ENCODE results near the gene ETFDH. TPM values are rescaled to one million over a fixed set of nuclear protein-coding genes. Genes with fewer than 3 reads are reported as not detected.
"Not testable (repeated sequence)": the region's sequence is repeated elsewhere in the genome, so short reads cannot be mapped to it uniquely, and the experiment has no call there.

Gene ETFDH
- total RNA-seq, 4 donors from 2014 or later, result 27.3 to 58.8 (median 40.8) TPM

- 89% methylated on average over 7 to 9 of the region's 11 CpGs for WGBS, 2 donors
- Histone ChIP-seq H3K27me3 (no peaks in the 10 kb centered on the region), H3K4me3 (no peak overlapping the region), H3K27ac (no peak overlapping the region), H3K36me3 (no peaks in the 10 kb centered on the region), H3K9me3 (no peaks in the 10 kb centered on the region), H3K4me1 (no peaks in the 10 kb centered on the region)
- DNase-seq (ENCODE audit: low spot score in 2 of 2), result no peak
- TF ChIP-seq EP300 (IDR thresholded peaks at IDR 0.05) (no peak), CTCF (IDR thresholded peaks at IDR 0.05) (no peak), POLR2A (IDR thresholded peaks at IDR 0.05) (no peak)
Measured at GRCh38 chr4:158657291-158657690, 14.8 kb upstream of the ETFDH start.

- H3K27me3 ChIP-seq; H3K4me1 ChIP-seq; H3K27ac ChIP-seq; H3K9me3 ChIP-seq; DNase-seq (ENCODE audit: low spot score in 2 of 2); H3K4me3 ChIP-seq; H3K36me3 ChIP-seq: not testable (repeated sequence)
- WGBS, 2 donors, result 59 to 66% methylated on average over 4 of the region's 4 CpGs
Measured at GRCh38 chr4:158663255-158663654, 8.8 kb upstream of the ETFDH start.

GRCh38 chr4:158663707-158664625, 8.1 kb upstream of the ETFDH start:
- not testable (repeated sequence) for H3K9me3 ChIP-seq; DNase-seq (ENCODE audit: low spot score in 2 of 2); H3K4me1 ChIP-seq; H3K27me3 ChIP-seq; H3K36me3 ChIP-seq; H3K4me3 ChIP-seq; H3K27ac ChIP-seq
- WGBS, 2 donors, result 74 to 76% methylated on average over 8 of the region's 8 CpGs

GRCh38 chr4:158664806-158665205, 7.3 kb upstream of the ETFDH start:
- no peaks in the 10 kb centered on the region for H3K36me3 ChIP-seq
- WGBS, 2 donors, result 94 to 97% methylated on average over 17 to 18 of the region's 18 CpGs
- DNase-seq (ENCODE audit: low spot score in 2 of 2), result no peak
- TF ChIP-seq EP300 (IDR thresholded peaks at IDR 0.05), result no peak
- no peaks in the 10 kb centered on the region for H3K9me3 ChIP-seq
- H3K27ac ChIP-seq, result no peak overlapping the region
- H3K4me1 ChIP-seq, result no peaks in the 10 kb centered on the region
- no peak overlapping the region for H3K4me3 ChIP-seq
- H3K27me3 ChIP-seq, result no peaks in the 10 kb centered on the region

GRCh38 chr4:158666892-158667291, 5.2 kb upstream of the ETFDH start:
- WGBS, 2 donors, result 93 to 98% methylated on average over 2 of the region's 2 CpGs
- TF ChIP-seq EP300 (IDR thresholded peaks at IDR 0.05) (no peak), CTCF (IDR thresholded peaks at IDR 0.05) (no peak), POLR2A (IDR thresholded peaks at IDR 0.05) (no peak)
- Histone ChIP-seq H3K36me3 (no peaks in the 10 kb centered on the region), H3K4me3 (no peak overlapping the region), H3K4me1 (peaks cover 0 to 12% (median 6%) of the 10 kb centered on the region in 4 donors), H3K9me3 (no peaks in the 10 kb centered on the region), H3K27me3 (no peaks in the 10 kb centered on the region), H3K27ac (no peak overlapping the region)
- DNase-seq (ENCODE audit: low spot score in 2 of 2), result no peak

- H3K9me3 ChIP-seq, result no peaks in the 10 kb centered on the region
- no peaks in the 10 kb centered on the region for H3K27me3 ChIP-seq
- H3K36me3 ChIP-seq, result no peaks in the 10 kb centered on the region
- no peak for TF ChIP-seq EP300 (IDR thresholded peaks at IDR 0.05)
- TF ChIP-seq CTCF (IDR thresholded peaks at IDR 0.05), result peak in 2 of 5 experiments; percentile 17 to 36
- H3K4me1 ChIP-seq, result peaks cover 0 to 13% (median 6%) of the 10 kb centered on the region in 4 donors
- H3K27ac ChIP-seq, result no peak overlapping the region
- no peak overlapping the region for H3K4me3 ChIP-seq
- 80 to 84% methylated on average over 3 of the region's 3 CpGs for WGBS, 2 donors
- no peak for DNase-seq (ENCODE audit: low spot score in 2 of 2)
Measured at GRCh38 chr4:158667651-158668198, 4.4 kb upstream of the ETFDH start.
